GM19468 (cell line): ENCODE data around the gene MMP12.

ENCODE experiments used
- ATAC-seq: cut with Tn5 transposase; IDR thresholded peaks from one replicate; pipeline ENCODE4 v1.9.1; 2021; ENCODE audit warnings: mild to moderate bottlenecking, moderate library complexity, moderate number of reproducible peaks; ENCODE audit not compliant: unreplicated experiment; ENCODE audit errors: extremely low read depth

MMP12 gene

GRCh38 chr11:102853055-102853454, 21.7 kb downstream of the MMP12 start:
- ATAC-seq = no peak

DNA sequence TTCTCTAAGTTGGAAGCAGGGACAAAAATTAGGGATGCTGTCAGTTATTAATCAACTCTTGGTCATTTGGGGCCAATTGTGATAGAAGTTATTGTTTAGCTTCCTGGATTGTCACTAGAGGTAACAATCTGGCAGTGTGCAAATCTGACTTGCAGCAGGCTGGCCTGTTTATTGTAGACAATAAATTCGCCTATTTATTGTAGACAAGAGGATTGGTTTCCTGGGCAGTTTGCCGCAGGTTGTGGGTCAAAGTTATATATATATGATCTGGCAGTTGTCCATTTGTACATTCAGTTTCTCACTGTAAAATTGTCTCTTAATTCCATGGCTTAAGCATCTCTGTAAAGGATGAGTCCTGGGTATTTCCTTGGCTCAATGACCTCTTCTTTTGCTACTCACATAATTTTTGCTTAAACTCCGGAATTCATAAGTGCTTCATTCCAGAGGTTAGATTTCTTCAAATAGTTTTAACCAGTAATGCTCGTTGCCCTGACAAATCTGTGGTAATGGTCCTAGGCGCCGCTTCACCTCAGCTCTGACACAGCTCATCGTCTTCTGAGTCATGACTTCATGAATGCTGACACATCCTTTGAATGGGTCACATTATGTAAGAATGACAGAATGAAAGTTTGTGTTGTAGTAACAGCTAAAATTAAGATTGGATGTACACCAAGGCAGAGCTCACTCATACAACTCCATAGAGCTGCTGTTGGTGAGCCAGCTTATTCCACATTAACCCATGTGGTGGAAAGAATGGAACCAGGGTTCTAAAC, 23.6 kb downstream of the MMP12 start:
- no peak for ATAC-seq

DNA sequence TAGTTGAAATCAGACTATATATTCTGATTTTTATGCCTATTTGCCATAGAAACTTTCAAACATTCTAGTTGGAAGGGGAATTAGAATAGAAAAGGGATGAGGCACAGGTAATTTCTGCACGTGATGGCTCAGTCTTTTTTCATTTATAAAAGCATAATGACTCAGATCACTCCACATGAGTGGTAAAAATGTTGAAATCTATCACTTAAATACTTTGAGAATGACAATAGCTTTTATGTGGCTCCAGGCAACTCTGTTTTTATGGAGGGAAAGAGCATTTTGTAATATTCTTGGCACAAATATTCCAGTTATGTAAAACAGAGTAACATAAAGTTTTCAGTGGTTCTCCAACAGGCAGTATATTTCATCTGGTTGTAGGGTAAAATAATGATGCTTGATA, 25.5 kb downstream of the MMP12 start:
- ATAC-seq = no peak

GRCh38 chr11:102846292-102846691, 28.5 kb downstream of the MMP12 start:
- no peak for ATAC-seq

DNA sequence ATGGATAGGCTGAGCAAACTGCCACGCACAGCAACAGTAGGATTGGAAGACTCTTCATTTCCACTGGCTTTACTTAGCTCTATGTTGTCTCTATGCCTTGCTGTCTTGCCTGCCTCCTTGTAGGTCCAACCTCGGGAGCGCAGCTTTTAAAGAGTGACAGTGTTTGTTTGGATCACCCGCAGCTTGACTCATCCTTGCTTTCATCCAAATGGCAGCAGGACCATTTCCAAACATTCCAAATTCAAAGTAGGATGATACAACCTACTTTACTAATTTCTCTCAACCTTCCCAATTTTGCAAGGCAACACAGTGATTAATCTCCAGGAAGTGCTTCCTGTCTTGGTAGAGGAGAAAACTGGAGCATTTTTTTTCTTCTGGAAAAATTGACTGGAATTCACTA, 31.3 kb downstream of the MMP12 start, which contains the start of gene MMP3:
Gene MMP3 (minus strand): TSS at position 121 of the 400 bp plus-strand sequence. CDS start 63 bp downstream, at position 58.
- no peak for ATAC-seq

DNA sequence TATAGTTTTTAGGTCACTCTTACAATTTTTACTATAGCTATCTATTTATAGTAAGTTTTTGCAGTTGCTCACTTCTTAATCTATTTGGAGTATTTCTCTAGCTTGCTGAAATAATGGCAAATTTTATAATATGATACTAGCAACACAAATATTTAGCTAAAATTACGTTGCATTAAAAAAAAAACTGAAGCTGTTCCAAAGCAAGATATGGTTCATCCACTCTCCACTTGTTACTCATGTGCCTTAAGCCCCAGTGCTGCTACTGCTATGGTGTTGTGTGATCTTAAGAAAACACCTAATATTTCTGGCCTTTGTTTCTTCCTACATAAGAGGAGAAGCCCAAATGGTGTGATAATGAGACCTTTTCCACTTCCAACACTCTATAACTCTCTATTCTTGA, 31.9 kb downstream of the MMP12 start:
- ATAC-seq = no peak

GRCh38 chr11:102840018-102840417, 34.8 kb downstream of the MMP12 start:
- ATAC-seq = no peak

DNA sequence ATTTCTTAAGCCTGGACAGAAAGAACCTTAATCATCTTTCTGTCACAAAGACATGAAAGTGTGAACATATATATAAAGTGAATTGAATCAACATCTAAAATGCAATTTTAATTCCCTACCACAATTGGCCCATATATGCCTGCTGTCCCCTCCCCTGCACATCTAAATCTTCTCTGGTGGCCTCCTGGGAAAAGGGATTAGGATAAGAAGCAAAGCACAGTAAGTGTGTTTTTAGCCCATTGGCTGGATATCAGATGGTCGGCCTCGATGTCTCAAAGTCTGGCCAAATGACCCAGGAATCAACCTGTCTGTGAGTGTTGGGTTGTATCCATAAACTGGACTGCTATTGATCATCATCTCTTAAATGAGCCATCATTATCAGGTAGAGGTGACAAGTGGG, 37.1 kb downstream of the MMP12 start:
- no peak for ATAC-seq

GRCh38 chr11:102837156-102837555, 37.6 kb downstream of the MMP12 start:
- no peak for ATAC-seq

- no peak for ATAC-seq
These were observed 38.4 kb downstream of the MMP12 start for GRCh38 chr11:102836290-102836875.

DNA sequence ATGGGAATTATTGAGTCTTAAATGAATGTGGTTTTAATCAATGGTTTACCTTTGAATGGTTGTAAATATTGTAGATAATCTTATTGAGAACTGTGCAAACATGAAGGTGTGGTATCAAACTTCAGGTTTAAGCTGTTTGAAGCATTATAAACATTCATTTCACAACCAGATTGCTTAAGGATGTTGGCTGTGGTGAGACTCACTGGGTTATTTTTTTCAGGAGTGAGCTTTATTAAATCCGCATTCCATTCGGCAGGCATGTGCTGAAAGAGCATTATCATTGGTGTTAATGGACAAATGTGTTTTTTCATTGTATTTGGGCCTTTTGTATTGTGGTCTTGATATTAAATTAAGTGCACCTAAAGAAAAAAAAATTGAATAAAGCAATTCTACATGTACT, 41.1 kb downstream of the MMP12 start:
- no peak for ATAC-seq

- no peak for ATAC-seq
These were observed 42.2 kb downstream of the MMP12 start for GRCh38 chr11:102832612-102833011.

DNA sequence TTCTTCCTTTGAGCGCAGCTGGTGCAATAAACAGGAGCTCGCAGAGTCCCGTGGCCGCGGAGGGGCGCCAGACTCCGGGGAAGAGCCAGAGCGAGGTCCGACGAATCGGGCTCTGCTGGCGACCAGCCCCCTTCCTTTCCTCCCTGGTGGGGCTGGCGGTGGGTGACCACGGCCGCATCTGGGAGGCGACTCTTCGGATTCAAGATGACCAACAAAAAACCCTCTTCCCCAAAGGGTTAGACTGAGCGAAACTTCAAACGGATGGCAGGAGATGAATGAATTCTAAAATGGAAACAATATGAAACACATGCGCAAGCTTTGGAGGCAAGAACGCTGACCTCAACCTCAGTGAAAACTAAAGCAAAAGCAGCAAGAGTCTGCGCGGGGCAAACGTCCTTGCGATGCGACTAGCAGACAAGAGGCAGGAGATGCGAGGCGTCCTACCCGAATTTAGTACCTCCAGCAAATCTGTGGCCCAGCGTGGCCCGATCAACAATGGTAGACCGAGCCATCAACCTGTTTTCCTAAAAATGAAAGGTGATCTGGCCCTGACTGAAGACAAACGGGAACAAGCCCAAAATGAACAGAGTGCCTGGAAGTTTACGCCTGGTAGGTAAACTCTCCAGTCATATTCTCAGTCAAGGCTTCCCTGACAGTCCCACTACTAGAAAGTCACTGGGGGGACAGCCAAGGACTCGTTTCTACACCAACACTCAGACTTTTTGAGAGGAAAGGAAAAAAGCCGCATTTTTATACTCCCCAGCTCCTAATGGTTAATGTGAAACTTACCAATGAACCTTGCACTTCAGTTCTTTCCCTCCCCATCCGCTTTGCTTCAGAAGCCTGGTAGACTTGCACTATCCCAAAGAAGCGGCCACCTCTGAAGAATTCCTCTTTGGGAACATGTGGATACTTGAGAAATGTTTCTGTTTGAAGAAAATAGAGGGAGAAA, 43.0 kb downstream of the MMP12 start:
- no peak for ATAC-seq

GRCh38 chr11:102831128-102831488, 43.7 kb downstream of the MMP12 start:
- no peak for ATAC-seq

GRCh38 chr11:102830001-102830727, 44.6 kb downstream of the MMP12 start:
- no peak for ATAC-seq

GRCh38 chr11:102829316-102830000, 45.3 kb downstream of the MMP12 start:
- no peak for ATAC-seq

DNA sequence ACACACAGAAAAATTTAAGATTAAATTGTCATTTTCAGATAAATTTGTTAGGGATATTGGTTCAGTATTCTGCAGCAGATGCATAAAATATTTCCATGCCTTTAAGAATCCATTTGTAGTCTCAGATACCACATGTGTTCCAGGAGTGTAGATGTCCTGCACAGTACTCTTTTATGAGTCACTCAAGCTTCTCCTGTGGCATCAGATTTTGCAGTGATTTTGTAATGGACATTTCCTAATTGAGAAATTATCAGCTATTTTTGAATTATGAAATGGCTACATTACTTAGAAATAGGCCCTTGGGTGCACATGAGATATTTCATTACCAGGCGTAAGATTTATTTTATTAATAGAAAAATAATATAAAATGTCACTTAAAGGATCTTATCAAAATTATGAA, 50.2 kb downstream of the MMP12 start:
- no peak for ATAC-seq

GRCh38 chr11:102819491-102819890, 55.3 kb downstream of the MMP12 start:
- ATAC-seq = no peak

GRCh38 chr11:102813484-102813883, 61.3 kb downstream of the MMP12 start:
- no peak for ATAC-seq
